Mesenchymal stem cell (in vitro differentiated cells and primary cell): ENCODE data around the gene GGA1.

Experiments
- DNase-seq: peaks from one replicate; pipeline ENCODE4 v3.0.0-alpha.2; 2013
- H2AFZ ChIP-seq: one replicate; pipeline ENCODE4 v1.6.1; 2013; ENCODE audit warnings: low read depth, mild to moderate bottlenecking, control low read depth, inconsistent platforms, low read length, moderate library complexity
- H2AK5ac ChIP-seq: 2 replicates; pipeline ENCODE4 v1.6.1; 2013; ENCODE audit warnings: low read length, moderate library complexity, mild to moderate bottlenecking, inconsistent platforms; ENCODE audit not compliant: severe bottlenecking
- H2BK120ac ChIP-seq: one replicate; pipeline ENCODE4 v1.6.1; 2013; ENCODE audit warnings: low read depth, mild to moderate bottlenecking, inconsistent platforms, low read length, moderate library complexity
- H2BK12ac ChIP-seq, 2 experiments: one replicate each; pipeline ENCODE4 v1.6.1; 2013; ENCODE audit warnings: inconsistent platforms in 2 of 2, low read length in 2 of 2, mild to moderate bottlenecking in 2 of 2, moderate library complexity in 2 of 2, control low read depth in 1 of 2
- H2BK15ac ChIP-seq: one replicate; pipeline ENCODE4 v1.6.1; 2013; ENCODE audit warnings: mild to moderate bottlenecking, low read depth, inconsistent platforms; ENCODE audit not compliant: poor library complexity, severe bottlenecking
- H2BK5ac ChIP-seq: 2 replicates; pipeline ENCODE4 v1.6.1; 2013; ENCODE audit warnings: low read depth, mild to moderate bottlenecking, low read length, control low read depth, inconsistent platforms; ENCODE audit not compliant: poor library complexity, severe bottlenecking
- H3K14ac ChIP-seq, 2 experiments: one replicate each; pipeline ENCODE4 v1.6.1; 2013; ENCODE audit warnings: inconsistent platforms in 2 of 2, low read length in 2 of 2, control low read depth in 1 of 2, mild to moderate bottlenecking in 1 of 2, moderate library complexity in 1 of 2
- H3K18ac ChIP-seq, 2 experiments: one replicate each; pipeline ENCODE4 v1.6.1; 2013; ENCODE audit warnings: inconsistent platforms in 2 of 2, low read length in 2 of 2, control low read depth in 1 of 2, low read depth in 1 of 2, mild to moderate bottlenecking in 1 of 2
- H3K23ac ChIP-seq, 2 experiments: one replicate each; pipeline ENCODE4 v1.6.1; 2013; ENCODE audit warnings: inconsistent platforms in 2 of 2, low read length in 2 of 2, mild to moderate bottlenecking in 2 of 2, moderate library complexity in 2 of 2, control low read depth in 1 of 2
- H3K27ac ChIP-seq: 2 replicates; pipeline ENCODE4 v1.5.1; 2013; ENCODE audit warnings: mild to moderate bottlenecking, moderate library complexity, low read length, control low read depth, inconsistent platforms; ENCODE audit not compliant: poor library complexity, severe bottlenecking
- H3K27me3 ChIP-seq, 2 experiments: 2 replicates each; pipeline versions ENCODE4 v1.6.1 to v1.7.0; 2013; ENCODE audit warnings: low read length in 2 of 2, mild to moderate bottlenecking in 2 of 2, moderate library complexity in 2 of 2, control low read depth in 1 of 2, inconsistent platforms in 1 of 2; ENCODE audit not compliant: control insufficient read depth in 1 of 2, insufficient read depth in 1 of 2
- H3K36me3 ChIP-seq, 2 experiments: 2 replicates each; pipeline versions ENCODE4 v1.6.1 to v1.7.0; 2013; ENCODE audit warnings: low read length in 2 of 2, control low read depth in 1 of 2, inconsistent platforms in 1 of 2, low read depth in 1 of 2, mild to moderate bottlenecking in 1 of 2; ENCODE audit not compliant: insufficient read depth in 2 of 2, control insufficient read depth in 1 of 2
- H3K4ac ChIP-seq, 2 experiments: one replicate each; pipeline ENCODE4 v1.6.1; 2013; ENCODE audit warnings: inconsistent platforms in 2 of 2, low read length in 2 of 2, mild to moderate bottlenecking in 2 of 2, moderate library complexity in 2 of 2, control low read depth in 1 of 2, low read depth in 1 of 2
- H3K4me1 ChIP-seq: 2 replicates; pipeline ENCODE4 v1.6.1; 2013; ENCODE audit warnings: low read depth, low read length, control low read depth; ENCODE audit not compliant: control insufficient read depth, insufficient read depth
- H3K4me2 ChIP-seq: 2 replicates; pipeline ENCODE4 v1.6.1; 2013; ENCODE audit warnings: low read length, mild to moderate bottlenecking, inconsistent platforms; ENCODE audit not compliant: poor library complexity, severe bottlenecking
- H3K4me3 ChIP-seq, 2 experiments: 2 replicates each; pipeline versions ENCODE4 v1.5.1 to v1.7.0; 2013; ENCODE audit warnings: low read length in 2 of 2, mild to moderate bottlenecking in 2 of 2, control low read depth in 1 of 2, low read depth in 1 of 2; ENCODE audit not compliant: insufficient read depth in 1 of 2
- H3K79me1 ChIP-seq: replicated peaks from 2 replicates; pipeline ENCODE4 v1.6.1; 2013; ENCODE audit warnings: mild to moderate bottlenecking, control low read depth, low read length, inconsistent platforms; ENCODE audit not compliant: poor library complexity, severe bottlenecking
- H3K9ac ChIP-seq: 2 replicates; pipeline ENCODE4 v1.7.0; 2013; ENCODE audit warnings: mild to moderate bottlenecking, low read length, moderate library complexity
- H3K9me3 ChIP-seq: 2 replicates; pipeline ENCODE4 v1.7.0; 2013; ENCODE audit warnings: mild to moderate bottlenecking, low read length; ENCODE audit not compliant: control insufficient read depth
- H4K8ac ChIP-seq: one replicate; pipeline ENCODE4 v1.6.1; 2013; ENCODE audit warnings: inconsistent platforms, mild to moderate bottlenecking, low read length, moderate library complexity
- H4K91ac ChIP-seq: one replicate; pipeline ENCODE4 v1.6.1; 2013; ENCODE audit warnings: mild to moderate bottlenecking, low read length, inconsistent platforms
- WGBS: methylation state at CpG from one replicate; pipeline ENCODE4 v1.1.7; 2013; ENCODE audit warnings: mixed read lengths; 5-methylcytosine and 5-hydroxymethylcytosine counted together

The GGA1 gene

GRCh38 chr22:37571258-37571991 is 37.2 kb upstream of the GGA1 start:
- Histone ChIP-seq H2BK120ac (no peak overlapping the region), H3K9me3 (no peaks in the 10 kb centered on the region), H3K27me3 (no peaks in the 10 kb centered on the region), H3K9ac (no peak overlapping the region), H3K4me3 (no peak overlapping the region), H2AK5ac (peak overlapping the region; percentile 4), H2BK15ac (peak overlapping the region; percentile 45), H2BK12ac (no peak overlapping the region), H2AFZ (no peak overlapping the region), H2BK5ac (no peak overlapping the region), H4K8ac (no peak overlapping the region), H3K79me1 (peaks cover 5% of the 10 kb centered on the region), H3K36me3 (peaks cover 38 to 40% of the 10 kb centered on the region in 2 experiments), H3K27ac (no peak overlapping the region), H3K18ac (no peak overlapping the region), H3K4me1 (peaks cover 41% of the 10 kb centered on the region), H3K4me2 (no peak overlapping the region), H3K23ac (no peak overlapping the region), H3K14ac (no peak overlapping the region), H4K91ac (no peak overlapping the region), H3K4ac (no peak overlapping the region)
- WGBS: 82% methylated on average over 16 of the region's 16 CpGs
- peak; percentile 33 for DNase-seq

- Histone ChIP-seq H2BK5ac (no peak overlapping the region), H3K36me3 (peaks cover 33 to 34% of the 10 kb centered on the region in 2 experiments), H2BK120ac (no peak overlapping the region), H3K9ac (no peak overlapping the region), H4K8ac (no peak overlapping the region), H3K4me3 (no peak overlapping the region), H3K9me3 (no peaks in the 10 kb centered on the region), H2BK12ac (peak overlapping the region in 1 of 2 experiments; percentile 11), H3K4me1 (peaks cover 36% of the 10 kb centered on the region), H3K23ac (no peak overlapping the region), H3K27ac (no peak overlapping the region), H3K14ac (no peak overlapping the region), H2AK5ac (peak overlapping the region; percentile 4), H2BK15ac (peak overlapping the region; percentile 45), H3K79me1 (peaks cover 5% of the 10 kb centered on the region), H3K4me2 (no peak overlapping the region), H3K18ac (no peak overlapping the region), H3K4ac (no peak overlapping the region), H3K27me3 (no peaks in the 10 kb centered on the region), H2AFZ (no peak overlapping the region), H4K91ac (no peak overlapping the region)
- no peak for DNase-seq
- WGBS: 86% methylated on average over 8 of the region's 8 CpGs
These were observed 36.7 kb upstream of the GGA1 start for GRCh38 chr22:37571992-37572373.

- H4K91ac ChIP-seq: no peak overlapping the region
- no peak overlapping the region for H3K27ac ChIP-seq
- no peaks in the 10 kb centered on the region for H3K79me1 ChIP-seq
- H3K4me3 ChIP-seq: no peak overlapping the region
- H3K18ac ChIP-seq: no peak overlapping the region
- peaks cover 1 to 7% of the 10 kb centered on the region in 2 experiments for H3K36me3 ChIP-seq
- H3K23ac ChIP-seq: no peak overlapping the region
- H4K8ac ChIP-seq: no peak overlapping the region
- no peak overlapping the region for H2AFZ ChIP-seq
- H3K9me3 ChIP-seq: no peaks in the 10 kb centered on the region
- H3K14ac ChIP-seq: no peak overlapping the region
- no peak overlapping the region for H2AK5ac ChIP-seq
- H2BK120ac ChIP-seq: no peak overlapping the region
- no peak overlapping the region for H3K4ac ChIP-seq
- no peak overlapping the region for H2BK5ac ChIP-seq
- no peak overlapping the region for H2BK15ac ChIP-seq
- WGBS: 90% methylated on average over 10 of the region's 10 CpGs
- no peaks in the 10 kb centered on the region for H3K27me3 ChIP-seq
- H3K4me1 ChIP-seq: peaks cover 8% of the 10 kb centered on the region
- no peak for DNase-seq
- H2BK12ac ChIP-seq: no peak overlapping the region
- H3K9ac ChIP-seq: no peak overlapping the region
- no peak overlapping the region for H3K4me2 ChIP-seq
These were observed 33.1 kb upstream of the GGA1 start for GRCh38 chr22:37575490-37576003.

- Histone ChIP-seq H4K91ac (no peak overlapping the region), H2AFZ (no peak overlapping the region), H2BK12ac (no peak overlapping the region), H3K4me1 (no peaks in the 10 kb centered on the region), H2AK5ac (no peak overlapping the region), H3K79me1 (no peaks in the 10 kb centered on the region), H3K14ac (no peak overlapping the region), H3K23ac (no peak overlapping the region), H3K9me3 (no peaks in the 10 kb centered on the region), H3K36me3 (peaks cover 0 to 4% of the 10 kb centered on the region in 2 experiments), H3K4me2 (no peak overlapping the region), H3K4me3 (no peak overlapping the region), H2BK120ac (no peak overlapping the region), H3K18ac (no peak overlapping the region), H4K8ac (no peak overlapping the region), H3K27me3 (peaks cover 0 to 8% of the 10 kb centered on the region in 2 experiments), H3K4ac (no peak overlapping the region), H3K27ac (no peak overlapping the region), H2BK15ac (no peak overlapping the region), H3K9ac (no peak overlapping the region), H2BK5ac (no peak overlapping the region)
- no peak for DNase-seq
- 95% methylated on average over 5 of the region's 5 CpGs for WGBS
These were observed 30.6 kb upstream of the GGA1 start for GRCh38 chr22:37578002-37578401.
